LNCAP (cell line): ENCODE data around the gene TUBAL3.

ENCODE experiments used
- TF ChIP-seq, protein P1 (sequence below): fragments of 450-650 bp; IDR thresholded peaks from 2 replicates; pipeline ENCODE4 v1.5.1; 2017; ENCODE audit warnings: mild to moderate bottlenecking

The TUBAL3 gene

GRCh38 chr10:5390607-5391205 is 13.9 kb downstream of the TUBAL3 start:
- TF ChIP-seq, protein P1, sequence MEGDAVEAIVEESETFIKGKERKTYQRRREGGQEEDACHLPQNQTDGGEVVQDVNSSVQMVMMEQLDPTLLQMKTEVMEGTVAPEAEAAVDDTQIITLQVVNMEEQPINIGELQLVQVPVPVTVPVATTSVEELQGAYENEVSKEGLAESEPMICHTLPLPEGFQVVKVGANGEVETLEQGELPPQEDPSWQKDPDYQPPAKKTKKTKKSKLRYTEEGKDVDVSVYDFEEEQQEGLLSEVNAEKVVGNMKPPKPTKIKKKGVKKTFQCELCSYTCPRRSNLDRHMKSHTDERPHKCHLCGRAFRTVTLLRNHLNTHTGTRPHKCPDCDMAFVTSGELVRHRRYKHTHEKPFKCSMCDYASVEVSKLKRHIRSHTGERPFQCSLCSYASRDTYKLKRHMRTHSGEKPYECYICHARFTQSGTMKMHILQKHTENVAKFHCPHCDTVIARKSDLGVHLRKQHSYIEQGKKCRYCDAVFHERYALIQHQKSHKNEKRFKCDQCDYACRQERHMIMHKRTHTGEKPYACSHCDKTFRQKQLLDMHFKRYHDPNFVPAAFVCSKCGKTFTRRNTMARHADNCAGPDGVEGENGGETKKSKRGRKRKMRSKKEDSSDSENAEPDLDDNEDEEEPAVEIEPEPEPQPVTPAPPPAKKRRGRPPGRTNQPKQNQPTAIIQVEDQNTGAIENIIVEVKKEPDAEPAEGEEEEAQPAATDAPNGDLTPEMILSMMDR: no peak

DNA sequence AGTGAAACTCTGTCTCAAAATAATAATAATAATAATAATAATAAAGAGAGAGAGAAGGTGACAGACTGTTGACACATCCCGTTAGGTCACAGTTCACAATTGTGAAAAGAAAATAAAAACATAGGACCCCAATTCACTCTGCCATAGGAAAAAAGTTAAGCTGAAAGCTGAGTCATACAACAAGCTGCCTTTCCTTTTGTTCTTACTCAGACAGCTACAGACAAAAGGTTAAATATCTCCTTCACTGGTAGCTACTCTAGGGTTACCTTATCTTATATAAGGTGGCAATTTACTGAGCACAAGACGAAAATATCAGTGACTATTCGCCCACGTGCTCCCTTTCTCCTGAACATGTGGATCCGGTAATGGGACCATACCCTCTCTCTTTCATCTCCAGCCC is 17.5 kb downstream of the TUBAL3 start:
- TF ChIP-seq, protein P1: no peak

GRCh38 chr10:5385224-5385623 is 19.4 kb downstream of the TUBAL3 start:
- TF ChIP-seq, protein P1: no peak

GRCh38 chr10:5381187-5381586 is 23.4 kb downstream of the TUBAL3 start:
- TF ChIP-seq, protein P1: no peak

- TF ChIP-seq, protein P1: no peak
These were observed 28.2 kb downstream of the TUBAL3 start for GRCh38 chr10:5376450-5376849.

DNA sequence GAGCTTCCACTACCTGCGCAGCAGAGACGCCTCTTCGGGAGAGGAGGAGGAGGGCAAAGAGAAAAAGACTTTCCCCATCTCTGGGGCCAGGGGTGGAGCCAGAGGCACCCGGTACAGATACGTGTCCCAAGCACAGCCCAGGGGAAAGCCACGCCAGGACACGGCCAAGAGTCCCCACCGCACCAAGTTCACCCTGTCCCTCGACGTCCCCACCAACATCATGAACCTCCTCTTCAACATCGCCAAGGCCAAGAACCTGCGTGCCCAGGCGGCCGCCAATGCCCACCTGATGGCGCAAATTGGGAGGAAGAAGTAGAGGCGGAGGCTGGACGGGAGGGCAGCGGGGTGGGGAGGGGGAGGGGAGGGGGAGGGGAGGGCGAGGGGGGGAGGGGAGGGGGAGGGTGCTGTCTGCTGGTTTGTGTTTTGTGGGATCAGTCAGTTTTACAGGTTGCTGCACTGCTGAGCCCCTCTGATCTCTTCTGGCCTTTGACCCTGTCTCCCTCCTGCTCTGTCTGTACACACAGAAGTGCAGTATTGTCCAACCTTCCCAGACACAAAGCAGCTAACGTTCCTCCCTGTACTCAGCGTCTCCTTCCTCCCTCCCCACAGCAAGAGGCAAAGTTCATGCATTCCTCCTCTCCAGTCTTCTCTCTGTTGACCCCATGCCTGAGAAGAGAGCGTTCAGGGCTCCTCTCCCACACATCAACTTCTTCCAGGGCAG is 30.6 kb downstream of the TUBAL3 start:
- TF ChIP-seq, protein P1: no peak

- TF ChIP-seq, protein P1: no peak
These were observed 31.3 kb downstream of the TUBAL3 start for GRCh38 chr10:5373307-5373706.
